Mucosa of stomach (tissue), 1 donor: ENCODE results near the gene BCAP29.
A peak's percentile ranks its signal among the peaks of the same experiment; 100 is the strongest.
"Not testable (repeated sequence)": the region's sequence is repeated elsewhere in the genome, so short reads cannot be mapped to it uniquely, and the experiment has no call there.

Source experiments
- H3K27me3 ChIP-seq: one replicate; pipeline ENCODE4 v1.7.0; 2013; ENCODE audit warnings: mild to moderate bottlenecking, low read length; ENCODE audit not compliant: control insufficient read depth, insufficient read depth
- H3K36me3 ChIP-seq: one replicate; pipeline ENCODE4 v1.7.0; 2013; ENCODE audit warnings: low read length; ENCODE audit not compliant: control insufficient read depth, insufficient read depth
- H3K4me1 ChIP-seq: one replicate; pipeline ENCODE4 v1.7.0; 2013; ENCODE audit warnings: mild to moderate bottlenecking, low read length; ENCODE audit not compliant: control insufficient read depth, insufficient read depth
- H3K4me3 ChIP-seq: one replicate; pipeline ENCODE4 v1.7.0; 2013; ENCODE audit warnings: low read length
- H3K9ac ChIP-seq: one replicate; pipeline ENCODE4 v1.7.0; 2013; ENCODE audit warnings: mild to moderate bottlenecking, low read length, moderate library complexity
- H3K9me3 ChIP-seq: one replicate; pipeline ENCODE4 v1.7.0; 2013; ENCODE audit warnings: mild to moderate bottlenecking, low read length, moderate library complexity; ENCODE audit not compliant: control insufficient read depth
- donor health status: Pancreatic carcinoma.

The BCAP29 gene

GRCh38 chr7:107638594-107638993 is 58.5 kb downstream of the BCAP29 start:
- H3K4me1 ChIP-seq: no peaks in the 10 kb centered on the region
- H3K9me3 ChIP-seq: no peaks in the 10 kb centered on the region
- no peaks in the 10 kb centered on the region for H3K36me3 ChIP-seq
- H3K4me3 ChIP-seq: no peak overlapping the region
- H3K9ac ChIP-seq: no peak overlapping the region
- no peaks in the 10 kb centered on the region for H3K27me3 ChIP-seq

GRCh38 chr7:107639070-107639469 is 59.0 kb downstream of the BCAP29 start:
- H3K4me3 ChIP-seq, H3K4me1 ChIP-seq, H3K36me3 ChIP-seq, H3K9ac ChIP-seq, H3K9me3 ChIP-seq, H3K27me3 ChIP-seq: not testable (repeated sequence)

- Histone ChIP-seq H3K9ac (no peak overlapping the region), H3K4me3 (no peak overlapping the region), H3K27me3 (no peaks in the 10 kb centered on the region), H3K36me3 (no peaks in the 10 kb centered on the region), H3K9me3 (no peaks in the 10 kb centered on the region), H3K4me1 (no peaks in the 10 kb centered on the region)
Observed at GRCh38 chr7:107641676-107642075, 61.6 kb downstream of the BCAP29 start.

GRCh38 chr7:107642501-107642900 is 62.5 kb downstream of the BCAP29 start:
- no peak overlapping the region for H3K4me3 ChIP-seq
- no peak overlapping the region for H3K9ac ChIP-seq

GRCh38 chr7:107643407-107643806 is 63.4 kb downstream of the BCAP29 start:
- no peaks in the 10 kb centered on the region for H3K9me3 ChIP-seq
- H3K4me1 ChIP-seq: no peaks in the 10 kb centered on the region
- no peak overlapping the region for H3K9ac ChIP-seq
- H3K36me3 ChIP-seq: no peaks in the 10 kb centered on the region
- H3K4me3 ChIP-seq: no peak overlapping the region
- H3K27me3 ChIP-seq: no peaks in the 10 kb centered on the region

More at GRCh38 chr7:107642501-107642900, 62.5 kb downstream of the BCAP29 start:
- Histone ChIP-seq H3K4me1 (no peaks in the 10 kb centered on the region), H3K36me3 (no peaks in the 10 kb centered on the region), H3K9me3 (no peaks in the 10 kb centered on the region), H3K27me3 (no peaks in the 10 kb centered on the region)

GRCh38 chr7:107643938-107644308 is 63.9 kb downstream of the BCAP29 start:
- H3K27me3 ChIP-seq: no peaks in the 10 kb centered on the region
- H3K9me3 ChIP-seq: no peaks in the 10 kb centered on the region
- H3K9ac ChIP-seq: no peak overlapping the region
- H3K36me3 ChIP-seq: no peaks in the 10 kb centered on the region
- H3K4me3 ChIP-seq: no peak overlapping the region
- no peaks in the 10 kb centered on the region for H3K4me1 ChIP-seq

GRCh38 chr7:107644309-107644974 is 64.4 kb downstream of the BCAP29 start:
- Histone ChIP-seq H3K9me3 (no peaks in the 10 kb centered on the region), H3K9ac (no peak overlapping the region), H3K4me1 (no peaks in the 10 kb centered on the region), H3K36me3 (no peaks in the 10 kb centered on the region), H3K4me3 (no peak overlapping the region), H3K27me3 (no peaks in the 10 kb centered on the region)

- Histone ChIP-seq H3K27me3 (no peaks in the 10 kb centered on the region), H3K36me3 (no peaks in the 10 kb centered on the region), H3K4me1 (no peaks in the 10 kb centered on the region), H3K9me3 (no peaks in the 10 kb centered on the region), H3K4me3 (no peak overlapping the region), H3K9ac (no peak overlapping the region)
Observed at GRCh38 chr7:107652642-107653041, 72.6 kb downstream of the BCAP29 start.

GRCh38 chr7:107658467-107658866 is 78.4 kb downstream of the BCAP29 start:
- Histone ChIP-seq H3K4me3 (no peak overlapping the region), H3K4me1 (peaks cover 12% of the 10 kb centered on the region), H3K9me3 (no peaks in the 10 kb centered on the region), H3K36me3 (no peaks in the 10 kb centered on the region), H3K9ac (no peak overlapping the region), H3K27me3 (peaks cover 39% of the 10 kb centered on the region)

GRCh38 chr7:107659666-107660065 is 79.6 kb downstream of the BCAP29 start:
- Histone ChIP-seq H3K9me3 (no peaks in the 10 kb centered on the region), H3K27me3 (peaks cover 42% of the 10 kb centered on the region), H3K4me1 (peaks cover 12% of the 10 kb centered on the region), H3K9ac (no peak overlapping the region), H3K4me3 (no peak overlapping the region), H3K36me3 (no peaks in the 10 kb centered on the region)

- peak within 1 kb of the TSS; percentile 36 for H3K4me3 ChIP-seq
- peaks cover 12% of the 10 kb centered on the region for H3K4me1 ChIP-seq
- peaks cover 47% of the 10 kb centered on the region for H3K27me3 ChIP-seq
- peak within 1 kb of the TSS; percentile 28 for H3K9ac ChIP-seq
- no peaks in the 10 kb centered on the region for H3K9me3 ChIP-seq
- H3K36me3 ChIP-seq: no peaks in the 10 kb centered on the region
Observed at GRCh38 chr7:107660381-107661080, 80.5 kb downstream of the BCAP29 start, which contains the start of gene SLC26A4. Gene SLC26A4, plus strand, starts transcription at chr7:107660828. Its CDS starts 814 bp downstream, at chr7:107661642.

GRCh38 chr7:107661081-107661864 is 81.2 kb downstream of the BCAP29 start:
- H3K27me3 ChIP-seq: peaks cover 47% of the 10 kb centered on the region
- no peaks in the 10 kb centered on the region for H3K36me3 ChIP-seq
- no peaks in the 10 kb centered on the region for H3K9me3 ChIP-seq
- H3K4me3 ChIP-seq: peak overlapping the region; percentile 36
- peak overlapping the region; percentile 28 for H3K9ac ChIP-seq
- peaks cover 12% of the 10 kb centered on the region for H3K4me1 ChIP-seq
